ENCODE data around the gene NCK2. TPM values are rescaled to one million over a fixed set of nuclear protein-coding genes. Genes with fewer than 3 reads are reported as not detected.
A peak's percentile ranks its signal among the peaks of the same experiment; 100 is the strongest.

NCK2 gene
- total and polyA plus RNA-seq, 12 donors = 18.5 to 45.1 (median 29.0) TPM

- Histone ChIP-seq H3K27me3 (no peaks in the 10 kb centered on the region), H3K4me3 (no peak overlapping the region), H3K27ac (no peak overlapping the region), H3K36me3 (peaks cover 0 to 13% (median 0%) of the 10 kb centered on the region in 9 donors), H3K4me1 (peaks cover 7 to 79% (median 32%) of the 10 kb centered on the region in 9 donors), H3K9me3 (no peaks in the 10 kb centered on the region)
- intact Hi-C loops (cut with DNase I) = no loop called here
- TF ChIP-seq, protein P1, sequence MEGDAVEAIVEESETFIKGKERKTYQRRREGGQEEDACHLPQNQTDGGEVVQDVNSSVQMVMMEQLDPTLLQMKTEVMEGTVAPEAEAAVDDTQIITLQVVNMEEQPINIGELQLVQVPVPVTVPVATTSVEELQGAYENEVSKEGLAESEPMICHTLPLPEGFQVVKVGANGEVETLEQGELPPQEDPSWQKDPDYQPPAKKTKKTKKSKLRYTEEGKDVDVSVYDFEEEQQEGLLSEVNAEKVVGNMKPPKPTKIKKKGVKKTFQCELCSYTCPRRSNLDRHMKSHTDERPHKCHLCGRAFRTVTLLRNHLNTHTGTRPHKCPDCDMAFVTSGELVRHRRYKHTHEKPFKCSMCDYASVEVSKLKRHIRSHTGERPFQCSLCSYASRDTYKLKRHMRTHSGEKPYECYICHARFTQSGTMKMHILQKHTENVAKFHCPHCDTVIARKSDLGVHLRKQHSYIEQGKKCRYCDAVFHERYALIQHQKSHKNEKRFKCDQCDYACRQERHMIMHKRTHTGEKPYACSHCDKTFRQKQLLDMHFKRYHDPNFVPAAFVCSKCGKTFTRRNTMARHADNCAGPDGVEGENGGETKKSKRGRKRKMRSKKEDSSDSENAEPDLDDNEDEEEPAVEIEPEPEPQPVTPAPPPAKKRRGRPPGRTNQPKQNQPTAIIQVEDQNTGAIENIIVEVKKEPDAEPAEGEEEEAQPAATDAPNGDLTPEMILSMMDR (IDR thresholded peaks at IDR 0.05) = no peak
- 89 to 95% methylated on average over 11 of the region's 11 CpGs for WGBS, 2 donors
- DNase-seq (no peak), ATAC-seq (no peak)
These were observed 126.1 kb downstream of the NCK2 start for GRCh38 chr2:105870858-105871257.

DNA sequence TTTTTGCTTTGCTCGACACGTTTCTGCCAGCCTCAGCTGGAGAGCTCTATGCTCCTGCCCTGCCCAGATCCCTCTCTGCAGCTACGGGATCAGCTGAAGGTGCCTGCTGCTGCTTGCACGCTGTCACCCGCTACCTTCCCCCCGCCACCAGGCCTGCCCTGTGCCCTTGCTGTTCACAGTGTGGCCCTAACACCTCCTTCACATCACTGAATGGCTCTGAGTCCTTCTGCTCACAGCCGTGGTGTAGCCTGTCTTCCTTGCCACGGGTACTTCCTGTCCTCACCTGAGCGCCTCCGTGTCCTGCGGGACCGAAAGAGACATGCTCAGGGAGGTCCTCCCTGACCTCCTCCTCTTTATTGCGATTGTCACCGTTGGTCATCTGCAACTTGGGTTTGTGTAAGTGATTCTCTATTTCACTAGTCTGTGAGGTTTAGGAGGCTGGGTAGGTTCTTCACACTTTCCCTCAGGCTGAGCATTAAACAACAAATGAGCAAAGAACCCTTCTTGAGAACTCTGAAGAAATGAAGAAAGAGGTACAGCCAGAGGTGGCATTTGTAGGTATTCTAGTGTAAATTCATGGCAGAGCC is 127.5 kb downstream of the NCK2 start:
- Histone ChIP-seq H3K9me3 (no peaks in the 10 kb centered on the region), H3K4me1 (peaks cover 7 to 65% (median 28%) of the 10 kb centered on the region in 9 donors), H3K36me3 (peaks cover 0 to 15% (median 0%) of the 10 kb centered on the region in 9 donors), H3K4me3 (no peak overlapping the region), H3K27me3 (no peaks in the 10 kb centered on the region), H3K27ac (no peak overlapping the region)
- ATAC-seq (peak in 4 of 8 donors; percentile 13 to 55 (median 34)), DNase-seq (no peak)
- intact Hi-C loops (cut with DNase I) = no loop called here
- WGBS, 2 donors = 90 to 91% methylated on average over 14 of the region's 14 CpGs
- TF ChIP-seq, protein P1 (IDR thresholded peaks at IDR 0.05) = no peak

GRCh38 chr2:105872830-105873229 is 128.1 kb downstream of the NCK2 start:
- Histone ChIP-seq H3K27me3 (no peaks in the 10 kb centered on the region), H3K36me3 (peaks cover 0 to 16% (median 0%) of the 10 kb centered on the region in 9 donors), H3K9me3 (no peaks in the 10 kb centered on the region), H3K4me3 (no peak overlapping the region), H3K27ac (no peak overlapping the region), H3K4me1 (peaks cover 2 to 63% (median 28%) of the 10 kb centered on the region in 9 donors)
- 84 to 94% methylated on average over 7 of the region's 7 CpGs for WGBS, 2 donors
- ATAC-seq (peak in 1 of 8 donors; percentile 26), DNase-seq (no peak)
- TF ChIP-seq, protein P1 (IDR thresholded peaks at IDR 0.05) = no peak
- intact Hi-C loops (cut with DNase I) = no loop called here

DNA sequence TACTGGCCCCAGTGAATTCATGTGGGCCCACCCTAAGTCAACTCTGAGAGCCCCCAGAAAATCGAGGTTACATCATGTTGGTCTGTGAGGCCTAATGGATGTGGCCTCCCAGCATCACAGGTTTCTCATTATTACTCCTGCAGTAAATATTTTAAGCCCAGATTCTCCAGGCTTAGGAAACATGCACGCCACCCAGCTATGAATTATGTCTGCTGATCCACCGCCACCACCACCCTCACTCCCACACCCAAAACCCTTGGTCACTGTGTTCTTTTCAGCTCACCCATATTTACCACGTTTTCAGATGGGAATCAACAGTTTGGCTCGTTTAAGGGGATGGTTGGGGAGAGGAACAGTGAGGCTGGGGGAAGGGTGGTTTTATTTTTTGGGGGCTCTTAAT is 128.6 kb downstream of the NCK2 start:
- H3K27ac ChIP-seq = no peak overlapping the region
- DNase-seq (no peak), ATAC-seq (no peak)
- H3K9me3 ChIP-seq = no peaks in the 10 kb centered on the region
- peaks cover 0 to 63% (median 28%) of the 10 kb centered on the region in 9 donors for H3K4me1 ChIP-seq
- intact Hi-C loops (cut with DNase I) = no loop called here
- TF ChIP-seq, protein P1 (IDR thresholded peaks at IDR 0.05) = no peak
- H3K4me3 ChIP-seq = no peak overlapping the region
- 85 to 86% methylated on average over 5 of the region's 5 CpGs for WGBS, 2 donors
- H3K27me3 ChIP-seq = no peaks in the 10 kb centered on the region
- peaks cover 0 to 21% (median 0%) of the 10 kb centered on the region in 9 donors for H3K36me3 ChIP-seq

All from heart right ventricle (tissue), 16 donors.